Fibroblast of lung (primary cell): ENCODE measurements around the gene CUBN. TPM values are rescaled to one million over a fixed set of nuclear protein-coding genes. Genes with fewer than 3 reads are reported as not detected.

Experiments used
- DNase-seq, 2 donors: peaks; one replicate each; pipeline versions ENCODE4 v3.0.0 to v3.0.0-alpha.2; 2010; ENCODE audit warnings: low read depth in 2 of 2
- H2AFZ ChIP-seq: 2 replicates; pipeline ENCODE4 v1.5.1; 2012; ENCODE audit warnings: low read length, control low read depth, inconsistent platforms
- H3K27ac ChIP-seq: 2 replicates; pipeline ENCODE4 v1.5.1; 2011; ENCODE audit warnings: low read length, control low read depth; ENCODE audit not compliant: insufficient read depth
- H3K27me3 ChIP-seq: 2 replicates; pipeline ENCODE4 v1.5.1; 2011; ENCODE audit warnings: mild to moderate bottlenecking, low read length; ENCODE audit not compliant: control insufficient read depth, insufficient read depth
- H3K36me3 ChIP-seq: 2 replicates; pipeline ENCODE4 v1.5.1; 2011; ENCODE audit warnings: low read length; ENCODE audit not compliant: control insufficient read depth, insufficient read depth
- H3K4me1 ChIP-seq: 2 replicates; pipeline ENCODE4 v1.5.1; 2011; ENCODE audit warnings: low read length; ENCODE audit not compliant: control insufficient read depth, insufficient read depth; ENCODE audit errors: extremely low read depth
- H3K4me2 ChIP-seq: 2 replicates; pipeline ENCODE4 v1.5.1; 2011; ENCODE audit warnings: low read length, control low read depth; ENCODE audit not compliant: insufficient read depth; ENCODE audit errors: extremely low read depth
- H3K4me3 ChIP-seq, 4 experiments: fragments of 200-600 bp in 1 of 4; sonication (generic) in 1 of 4; replicated peaks in 1 of 4; 2 replicates each; pipeline ENCODE4 v1.5.1; 2011 to 2016; ENCODE audit warnings: low read length in 4 of 4, low read depth in 3 of 4, mild to moderate bottlenecking in 3 of 4, control low read depth in 2 of 4, inconsistent platforms in 1 of 4, mixed read lengths in 1 of 4; ENCODE audit not compliant: insufficient read depth in 1 of 4; ENCODE audit errors: control extremely low read depth in 1 of 4
- H3K79me2 ChIP-seq: 2 replicates; pipeline ENCODE4 v1.5.1; 2012; ENCODE audit warnings: mild to moderate bottlenecking, low read length, inconsistent platforms; ENCODE audit not compliant: control insufficient read depth, insufficient read depth
- H3K9ac ChIP-seq: 2 replicates; pipeline ENCODE4 v1.5.1; 2011; ENCODE audit warnings: mild to moderate bottlenecking, low read length, control low read depth; ENCODE audit not compliant: insufficient read depth
- H3K9me3 ChIP-seq: 2 replicates; pipeline ENCODE4 v1.5.1; 2012; ENCODE audit warnings: low read depth, low read length; ENCODE audit not compliant: control insufficient read depth, insufficient read depth
- H4K20me1 ChIP-seq: 2 replicates; pipeline ENCODE4 v1.5.1; 2011; ENCODE audit warnings: low read length; ENCODE audit not compliant: control insufficient read depth, insufficient read depth; ENCODE audit errors: extremely low read depth
- CTCF ChIP-seq, 2 donors: IDR thresholded peaks in 1 of 2; conservative IDR thresholded peaks in 1 of 2; 1 replicate in 1 of 2; 2 replicates in 1 of 2; pipeline ENCODE4 v1.5.1; 2011 to 2012; ENCODE audit warnings: low read length in 2 of 2, control low read depth in 1 of 2, inconsistent platforms in 1 of 2, low read depth in 1 of 2, mild to moderate bottlenecking in 1 of 2
- EZH2 ChIP-seq: IDR thresholded peaks from 2 replicates; pipeline ENCODE4 v1.5.1; 2012; ENCODE audit warnings: low read length, control low read depth, mild to moderate bottlenecking; ENCODE audit errors: missing control alignments
- polyA plus RNA-seq, 2 donors: library from polyadenylated mRNA; depleted of rRNA in 1 of 2; stranded (reverse) in 1 of 2; unstranded in 1 of 2; fragments of >200 nt; gene quantifications; 2 replicates each; pipeline ENCODE4 v1.2.1, GENCODE V29; 2011 to 2012; ENCODE audit warnings: missing spikeins in 1 of 2
- total RNA-seq: library from RNA; depleted of rRNA; stranded (reverse); fragments of >200 nt; gene quantifications from 2 replicates; pipeline ENCODE4 v1.2.1, GENCODE V29; 2014

The CUBN gene
- total and polyA plus RNA-seq, 2 donors (not counting 1 experiment from before 2014, with no cell fraction given), result 1.3 to 1.5 TPM

- Histone ChIP-seq H3K4me3 (no peak overlapping the region), H3K9ac (no peak overlapping the region), H3K79me2 (no peaks in the 10 kb centered on the region), H3K27me3 (no peaks in the 10 kb centered on the region), H3K9me3 (no peaks in the 10 kb centered on the region), H3K36me3 (no peaks in the 10 kb centered on the region), H3K4me2 (no peak overlapping the region), H4K20me1 (no peaks in the 10 kb centered on the region), H3K4me1 (no peaks in the 10 kb centered on the region), H2AFZ (no peak overlapping the region), H3K27ac (no peak overlapping the region)
- TF ChIP-seq EZH2 (no peak), CTCF (conservative IDR thresholded peaks at IDR 0.05 in 1 of 2, IDR thresholded peaks at IDR 0.05 in 1 of 2; ENCODE audit: low read depth in 1 of 2, low read length in 2 of 2) (no peak)
- peak in 1 of 2 donors; percentile 40 for DNase-seq
Measured at GRCh38 chr10:17174626-17175025, 45.0 kb upstream of the CUBN start.

- H3K9ac ChIP-seq, result no peak overlapping the region
- H3K27me3 ChIP-seq, result no peaks in the 10 kb centered on the region
- peak overlapping the region; percentile 77 for H3K4me2 ChIP-seq
- peaks cover 2% of the 10 kb centered on the region for H3K36me3 ChIP-seq
- no peaks in the 10 kb centered on the region for H3K79me2 ChIP-seq
- H3K4me1 ChIP-seq, result no peaks in the 10 kb centered on the region
- H2AFZ ChIP-seq, result peak overlapping the region; percentile 85
- no peaks in the 10 kb centered on the region for H3K9me3 ChIP-seq
- no peak for TF ChIP-seq CTCF (conservative IDR thresholded peaks at IDR 0.05 in 1 of 2, IDR thresholded peaks at IDR 0.05 in 1 of 2; ENCODE audit: low read depth in 1 of 2, low read length in 2 of 2)
- TF ChIP-seq EZH2, result no peak
- DNase-seq, result peak in 1 of 2 donors; percentile 29
- peak overlapping the region in 3 of 4 experiments; percentile 2 to 35 (median 3) for H3K4me3 ChIP-seq
- H4K20me1 ChIP-seq, result no peaks in the 10 kb centered on the region
- H3K27ac ChIP-seq, result peak overlapping the region; percentile 45
Measured at GRCh38 chr10:17171141-17171641, 41.6 kb upstream of the CUBN start.

GRCh38 chr10:17169803-17170202 is 40.2 kb upstream of the CUBN start:
- Histone ChIP-seq H3K9ac (no peak overlapping the region), H3K9me3 (no peaks in the 10 kb centered on the region), H3K4me2 (no peak overlapping the region), H2AFZ (no peak overlapping the region), H3K79me2 (no peaks in the 10 kb centered on the region), H3K27me3 (no peaks in the 10 kb centered on the region), H3K4me3 (no peak overlapping the region), H3K27ac (no peak overlapping the region), H4K20me1 (no peaks in the 10 kb centered on the region), H3K4me1 (no peaks in the 10 kb centered on the region), H3K36me3 (peaks cover 2% of the 10 kb centered on the region)
- DNase-seq, result no peak
- TF ChIP-seq EZH2 (no peak), CTCF (conservative IDR thresholded peaks at IDR 0.05 in 1 of 2, IDR thresholded peaks at IDR 0.05 in 1 of 2; ENCODE audit: low read depth in 1 of 2, low read length in 2 of 2) (no peak)
